Ureter (tissue), 1 donor: Measurements from ENCODE around the gene MAZ. TPM values are rescaled to one million over a fixed set of nuclear protein-coding genes. Genes with fewer than 3 reads are reported as not detected.
"Not testable (repeated sequence)": the region's sequence is repeated elsewhere in the genome, so short reads cannot be mapped to it uniquely, and the experiment has no call there.

Experiments
- DNase-seq: peaks from one replicate; pipeline ENCODE4 v3.0.0-alpha.2; 2020; ENCODE audit warnings: low spot score
- total RNA-seq: library from RNA; stranded (reverse); gene quantifications from one replicate; pipeline ENCODE4 v1.2.4, GENCODE V29; 2023
- donor health status: DM: yes; HTN: yes; CAD: no.

MAZ gene
- total RNA-seq, 1 donor from 2014 or later: 143 TPM

GRCh38 chr16:29824589-29825144, 18.3 kb downstream of the MAZ start:
- DNase-seq: no peak

GRCh38 chr16:29825145-29826044, 19.1 kb downstream of the MAZ start:
- no peak for DNase-seq

GRCh38 chr16:29826342-29826695, 20.0 kb downstream of the MAZ start:
- DNase-seq: no peak

GRCh38 chr16:29830774-29831173, 24.4 kb downstream of the MAZ start:
- DNase-seq: no peak

GRCh38 chr16:29831490-29831889, 25.2 kb downstream of the MAZ start:
- DNase-seq: no peak

- DNase-seq: not testable (repeated sequence)
Measured at GRCh38 chr16:29833219-29833618, 26.9 kb downstream of the MAZ start.

GRCh38 chr16:29834079-29834478, 27.8 kb downstream of the MAZ start:
- no peak for DNase-seq

GRCh38 chr16:29835926-29836325, 29.6 kb downstream of the MAZ start:
- DNase-seq: no peak

- no peak for DNase-seq
Measured at GRCh38 chr16:29836623-29837022, 30.3 kb downstream of the MAZ start.

GRCh38 chr16:29837841-29838240, 31.5 kb downstream of the MAZ start:
- no peak for DNase-seq

GRCh38 chr16:29839822-29840221, 33.5 kb downstream of the MAZ start:
- DNase-seq: no peak

GRCh38 chr16:29840240-29840639, 33.9 kb downstream of the MAZ start:
- DNase-seq: no peak

- no peak for DNase-seq
Measured at GRCh38 chr16:29841631-29842030, 35.3 kb downstream of the MAZ start.

- DNase-seq: no peak
Measured at GRCh38 chr16:29842732-29843346, 36.5 kb downstream of the MAZ start.

- DNase-seq: no peak
Measured at GRCh38 chr16:29843931-29844330, 37.6 kb downstream of the MAZ start.

- no peak for DNase-seq
Measured at GRCh38 chr16:29844575-29845331, 38.4 kb downstream of the MAZ start.

GRCh38 chr16:29845656-29846055, 39.3 kb downstream of the MAZ start:
- no peak for DNase-seq

GRCh38 chr16:29848420-29849297, 42.3 kb downstream of the MAZ start:
- DNase-seq: peak; percentile 66

GRCh38 chr16:29849505-29849904, 43.2 kb downstream of the MAZ start:
- DNase-seq: no peak

- no peak for DNase-seq
Measured at GRCh38 chr16:29850998-29851397, 44.7 kb downstream of the MAZ start.

- no peak for DNase-seq
Measured at GRCh38 chr16:29852654-29853053, 46.3 kb downstream of the MAZ start.
